WERI-Rb-1 (cell line): Measurements from ENCODE around the gene LMNTD2.

ENCODE experiments used
- DNase-seq: peaks from one replicate; pipeline ENCODE4 v3.0.0-alpha.2; 2020
- H3K27ac ChIP-seq: fragments of 250-450 bp; sonication (Bioruptor Pico); 2 replicates; pipeline ENCODE4 v1.5.1; 2020; ENCODE audit warnings: mild to moderate bottlenecking, moderate library complexity
- H3K27me3 ChIP-seq: fragments of 250-450 bp; sonication (Bioruptor Pico); 2 replicates; pipeline ENCODE4 v1.5.1; 2021; ENCODE audit warnings: mild to moderate bottlenecking, low read depth, moderate library complexity; ENCODE audit not compliant: insufficient read depth, severe bottlenecking
- H3K36me3 ChIP-seq: fragments of 250-450 bp; sonication (Bioruptor Pico); 2 replicates; pipeline ENCODE4 v1.5.1; 2020; ENCODE audit warnings: mild to moderate bottlenecking, moderate library complexity
- H3K4me3 ChIP-seq: 2 replicates; pipeline ENCODE4 v1.5.1; 2011; ENCODE audit warnings: low read depth, mild to moderate bottlenecking, control low read depth, low read length
- H3K9me3 ChIP-seq: fragments of 250-450 bp; sonication (Bioruptor Pico); 2 replicates; pipeline ENCODE4 v1.5.1; 2021; ENCODE audit warnings: mild to moderate bottlenecking, moderate library complexity; ENCODE audit not compliant: severe bottlenecking
- TF ChIP-seq, protein P1 (sequence below): IDR thresholded peaks from 2 replicates; pipeline ENCODE4 v1.5.1; 2011; ENCODE audit warnings: low read depth, mild to moderate bottlenecking, control low read depth, inconsistent platforms, low read length

LMNTD2 gene

DNA sequence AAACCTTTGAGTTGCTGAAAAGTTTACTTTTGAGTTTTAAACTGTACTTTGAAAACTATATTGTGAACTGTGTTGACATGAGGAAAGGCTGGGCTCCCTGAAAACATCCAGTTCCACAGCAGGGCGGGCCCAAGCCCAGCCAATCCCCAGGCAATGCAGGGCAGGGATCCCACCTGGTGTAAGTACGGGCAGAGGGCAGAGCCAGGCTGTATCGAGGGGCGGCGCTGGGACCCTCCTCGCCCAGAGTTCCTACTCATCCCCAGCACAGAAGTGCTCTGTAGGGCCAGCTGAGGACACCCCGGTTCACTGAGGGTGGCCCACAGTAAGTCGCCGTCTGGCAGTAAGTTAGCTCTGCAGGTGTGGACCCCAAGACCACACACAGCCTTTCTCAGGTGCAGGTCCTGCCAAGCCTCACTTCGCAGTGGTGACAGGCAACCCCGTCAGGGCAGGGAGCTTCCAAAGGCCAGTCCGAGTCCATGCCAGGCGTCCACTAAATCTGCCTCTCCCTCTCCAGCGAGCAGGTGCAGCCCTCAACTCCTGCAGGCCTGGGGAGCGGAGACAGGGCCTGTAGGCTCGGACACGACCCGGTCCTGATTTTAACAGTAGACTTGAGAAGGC, 6.6 kb upstream of the LMNTD2 start:
- Histone ChIP-seq H3K27ac (no peak overlapping the region), H3K9me3 (no peaks in the 10 kb centered on the region), H3K27me3 (no peaks in the 10 kb centered on the region), H3K4me3 (peak overlapping the region; percentile 71), H3K36me3 (peaks cover 4% of the 10 kb centered on the region)
- TF ChIP-seq, protein P1, sequence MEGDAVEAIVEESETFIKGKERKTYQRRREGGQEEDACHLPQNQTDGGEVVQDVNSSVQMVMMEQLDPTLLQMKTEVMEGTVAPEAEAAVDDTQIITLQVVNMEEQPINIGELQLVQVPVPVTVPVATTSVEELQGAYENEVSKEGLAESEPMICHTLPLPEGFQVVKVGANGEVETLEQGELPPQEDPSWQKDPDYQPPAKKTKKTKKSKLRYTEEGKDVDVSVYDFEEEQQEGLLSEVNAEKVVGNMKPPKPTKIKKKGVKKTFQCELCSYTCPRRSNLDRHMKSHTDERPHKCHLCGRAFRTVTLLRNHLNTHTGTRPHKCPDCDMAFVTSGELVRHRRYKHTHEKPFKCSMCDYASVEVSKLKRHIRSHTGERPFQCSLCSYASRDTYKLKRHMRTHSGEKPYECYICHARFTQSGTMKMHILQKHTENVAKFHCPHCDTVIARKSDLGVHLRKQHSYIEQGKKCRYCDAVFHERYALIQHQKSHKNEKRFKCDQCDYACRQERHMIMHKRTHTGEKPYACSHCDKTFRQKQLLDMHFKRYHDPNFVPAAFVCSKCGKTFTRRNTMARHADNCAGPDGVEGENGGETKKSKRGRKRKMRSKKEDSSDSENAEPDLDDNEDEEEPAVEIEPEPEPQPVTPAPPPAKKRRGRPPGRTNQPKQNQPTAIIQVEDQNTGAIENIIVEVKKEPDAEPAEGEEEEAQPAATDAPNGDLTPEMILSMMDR = no peak
- no peak for DNase-seq

DNA sequence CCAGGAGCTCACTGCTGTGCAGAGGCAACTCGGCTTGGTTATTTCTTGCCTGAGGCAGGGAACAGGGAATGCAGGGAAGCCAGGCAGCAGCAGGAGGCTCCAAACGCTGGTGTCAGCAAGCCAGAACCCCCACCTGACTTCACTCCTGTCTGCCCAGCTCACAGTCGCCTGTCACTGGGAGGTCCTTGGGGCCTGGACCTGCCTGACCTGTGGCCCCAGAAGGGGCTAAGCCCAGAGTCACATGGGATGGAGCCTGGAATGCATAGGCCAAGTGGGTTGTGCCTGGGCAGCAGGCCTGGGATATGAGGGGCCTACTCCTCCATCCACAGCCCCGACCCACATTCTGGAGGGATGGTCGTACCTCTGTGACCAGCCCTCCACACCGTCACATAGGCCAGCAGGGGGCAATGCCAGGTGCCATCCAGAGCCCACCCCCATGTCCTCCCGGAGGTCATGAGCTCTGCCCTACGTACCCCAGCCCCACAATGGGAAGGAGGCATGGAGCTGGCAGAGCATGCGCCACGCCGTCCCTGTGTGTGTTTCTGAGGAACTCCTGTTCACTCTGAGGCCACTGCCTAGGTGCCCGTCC, 5.5 kb upstream of the LMNTD2 start:
- H3K27me3 ChIP-seq = no peaks in the 10 kb centered on the region
- no peaks in the 10 kb centered on the region for H3K9me3 ChIP-seq
- TF ChIP-seq, protein P1 = peak; percentile 47
- H3K27ac ChIP-seq = no peak overlapping the region
- no peak overlapping the region for H3K4me3 ChIP-seq
- peaks cover 4% of the 10 kb centered on the region for H3K36me3 ChIP-seq
- DNase-seq = no peak

DNA sequence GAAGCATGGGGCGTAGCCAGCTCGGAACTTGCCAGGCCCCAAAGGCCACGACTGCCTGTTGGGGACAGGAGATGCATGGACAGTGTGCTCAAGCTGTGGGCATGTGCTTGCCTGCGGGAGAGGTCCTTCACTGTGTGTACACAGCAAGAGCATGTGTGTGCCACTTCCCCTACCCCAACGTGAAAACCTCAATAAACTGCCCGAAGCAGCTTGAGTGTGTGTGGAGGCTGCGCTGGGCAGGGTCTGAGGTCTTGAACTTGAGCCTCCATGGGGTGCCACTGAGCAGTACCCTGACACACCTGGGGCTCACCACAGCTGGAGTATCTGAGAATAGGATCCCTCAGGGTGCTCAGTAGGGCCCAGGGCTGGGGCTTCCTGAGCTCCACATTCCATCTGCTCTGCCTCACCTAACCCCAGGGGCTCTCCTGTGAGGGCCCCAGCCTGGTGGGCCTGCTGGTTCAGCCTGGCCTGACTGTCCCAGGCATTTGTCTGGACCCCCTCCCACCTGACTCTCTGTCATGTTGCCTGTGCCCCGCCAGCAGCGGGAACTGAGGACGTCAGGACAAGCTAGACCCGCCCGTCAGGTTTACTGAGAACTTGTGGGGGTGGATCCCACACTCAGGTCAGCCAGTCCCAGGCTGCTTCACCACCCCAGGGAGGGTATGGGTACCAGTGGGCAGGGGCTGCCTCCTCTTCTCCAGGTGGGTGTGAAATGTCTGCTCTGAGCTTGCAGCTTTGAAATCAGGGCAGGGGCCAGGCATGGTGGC, 3.5 kb upstream of the LMNTD2 start:
- TF ChIP-seq, protein P1 = no peak
- no peak for DNase-seq
- H3K4me3 ChIP-seq = no peak overlapping the region
- no peaks in the 10 kb centered on the region for H3K9me3 ChIP-seq
- no peak overlapping the region for H3K27ac ChIP-seq
- H3K27me3 ChIP-seq = no peaks in the 10 kb centered on the region
- peaks cover 4% of the 10 kb centered on the region for H3K36me3 ChIP-seq

DNA sequence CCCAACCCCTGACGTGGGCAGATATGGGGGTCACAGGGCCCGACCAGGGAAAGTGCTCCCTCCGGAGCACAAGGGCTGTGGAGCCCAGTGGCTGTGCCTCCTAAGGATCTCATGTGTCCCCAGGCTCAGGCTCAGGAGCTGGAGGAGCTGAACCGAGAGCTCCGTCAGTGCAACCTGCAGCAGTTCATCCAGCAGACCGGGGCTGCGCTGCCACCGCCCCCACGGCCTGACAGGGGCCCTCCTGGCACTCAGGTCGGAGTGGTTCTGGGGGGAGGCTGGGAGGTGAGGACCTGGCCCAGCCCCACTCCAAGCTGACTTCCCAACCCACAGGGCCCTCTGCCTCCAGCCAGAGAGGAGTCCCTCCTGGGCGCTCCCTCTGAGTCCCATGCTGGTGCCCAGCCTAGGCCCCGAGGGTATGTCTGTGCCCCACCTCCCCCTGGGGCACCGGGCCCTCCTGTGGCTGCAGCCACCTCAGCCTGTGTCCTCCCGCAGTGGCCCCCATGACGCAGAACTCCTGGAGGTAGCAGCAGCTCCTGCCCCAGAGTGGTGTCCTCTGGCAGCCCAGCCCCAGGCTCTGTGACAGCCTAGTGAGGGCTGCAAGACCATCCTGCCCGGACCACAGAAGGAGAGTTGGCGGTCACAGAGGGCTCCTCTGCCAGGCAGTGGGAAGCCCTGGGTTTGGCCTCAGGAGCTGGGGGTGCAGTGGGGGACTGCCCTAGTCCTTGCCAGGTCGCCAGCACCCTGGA, 2.7 kb upstream of the LMNTD2 start:
- TF ChIP-seq, protein P1 = no peak
- no peak for DNase-seq
- Histone ChIP-seq H3K27ac (no peak overlapping the region), H3K9me3 (no peaks in the 10 kb centered on the region), H3K4me3 (no peak overlapping the region), H3K36me3 (peaks cover 4% of the 10 kb centered on the region), H3K27me3 (no peaks in the 10 kb centered on the region)

DNA sequence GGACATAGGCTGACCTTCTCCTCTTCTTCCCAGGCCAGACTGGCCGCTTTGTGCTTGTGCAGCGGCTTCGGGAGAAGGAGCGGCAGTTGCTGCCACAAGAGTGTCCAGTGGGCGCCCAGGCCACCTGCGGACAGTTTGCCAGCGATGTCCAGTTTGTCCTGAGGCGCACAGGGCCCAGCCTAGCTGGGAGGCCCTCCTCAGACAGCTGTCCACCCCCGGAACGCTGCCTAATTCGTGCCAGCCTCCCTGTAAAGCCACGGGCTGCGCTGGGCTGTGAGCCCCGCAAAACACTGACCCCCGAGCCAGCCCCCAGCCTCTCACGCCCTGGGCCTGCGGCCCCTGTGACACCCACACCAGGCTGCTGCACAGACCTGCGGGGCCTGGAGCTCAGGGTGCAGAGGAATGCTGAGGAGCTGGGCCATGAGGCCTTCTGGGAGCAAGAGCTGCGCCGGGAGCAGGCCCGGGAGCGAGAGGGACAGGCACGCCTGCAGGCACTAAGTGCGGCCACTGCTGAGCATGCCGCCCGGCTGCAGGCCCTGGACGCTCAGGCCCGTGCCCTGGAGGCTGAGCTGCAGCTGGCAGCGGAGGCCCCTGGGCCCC, 1.6 kb upstream of the LMNTD2 start:
- DNase-seq = no peak
- peaks cover 4% of the 10 kb centered on the region for H3K36me3 ChIP-seq
- H3K4me3 ChIP-seq = no peak overlapping the region
- H3K27me3 ChIP-seq = peaks cover 1% of the 10 kb centered on the region
- TF ChIP-seq, protein P1 = no peak
- H3K9me3 ChIP-seq = no peaks in the 10 kb centered on the region
- H3K27ac ChIP-seq = no peak overlapping the region
